ENCODE measurements around the gene ATL3.

DNA sequence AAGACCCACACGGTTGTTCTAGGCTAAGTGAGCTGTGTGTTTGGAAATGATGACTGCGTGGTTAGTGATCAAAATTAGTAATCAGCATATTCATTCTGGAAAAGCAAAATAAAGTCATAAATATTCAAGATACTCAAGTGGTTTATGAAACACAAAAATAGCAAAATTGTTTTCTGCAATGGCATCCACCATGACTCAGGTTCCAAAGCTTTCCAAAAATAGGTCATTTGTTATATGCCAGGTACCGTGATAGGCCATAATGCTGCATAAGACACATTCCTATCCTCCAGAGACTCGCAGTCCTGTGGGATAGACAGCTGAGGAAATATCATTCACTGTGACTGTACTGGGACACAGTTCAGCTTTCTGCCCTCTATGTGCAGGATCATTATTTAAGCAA lies 2.4 kb upstream of the ATL3 start:
- TF ChIP-seq, protein P1, sequence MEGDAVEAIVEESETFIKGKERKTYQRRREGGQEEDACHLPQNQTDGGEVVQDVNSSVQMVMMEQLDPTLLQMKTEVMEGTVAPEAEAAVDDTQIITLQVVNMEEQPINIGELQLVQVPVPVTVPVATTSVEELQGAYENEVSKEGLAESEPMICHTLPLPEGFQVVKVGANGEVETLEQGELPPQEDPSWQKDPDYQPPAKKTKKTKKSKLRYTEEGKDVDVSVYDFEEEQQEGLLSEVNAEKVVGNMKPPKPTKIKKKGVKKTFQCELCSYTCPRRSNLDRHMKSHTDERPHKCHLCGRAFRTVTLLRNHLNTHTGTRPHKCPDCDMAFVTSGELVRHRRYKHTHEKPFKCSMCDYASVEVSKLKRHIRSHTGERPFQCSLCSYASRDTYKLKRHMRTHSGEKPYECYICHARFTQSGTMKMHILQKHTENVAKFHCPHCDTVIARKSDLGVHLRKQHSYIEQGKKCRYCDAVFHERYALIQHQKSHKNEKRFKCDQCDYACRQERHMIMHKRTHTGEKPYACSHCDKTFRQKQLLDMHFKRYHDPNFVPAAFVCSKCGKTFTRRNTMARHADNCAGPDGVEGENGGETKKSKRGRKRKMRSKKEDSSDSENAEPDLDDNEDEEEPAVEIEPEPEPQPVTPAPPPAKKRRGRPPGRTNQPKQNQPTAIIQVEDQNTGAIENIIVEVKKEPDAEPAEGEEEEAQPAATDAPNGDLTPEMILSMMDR (conservative IDR thresholded peaks at IDR 0.05; ENCODE audit: low read depth, low read length) = no peak
- TF ChIP-seq EZH2 (IDR thresholded peaks at IDR 0.05; ENCODE audit: low read length, unreplicated experiment) (no peak), EZH2phosphoT487 (IDR thresholded peaks at IDR 0.05; ENCODE audit: borderline replicate concordance, low read length) (no peak)
